ENCODE results near the gene MUL1. TPM values are rescaled to one million over a fixed set of nuclear protein-coding genes. Genes with fewer than 3 reads are reported as not detected.
"Not testable (repeated sequence)": the region's sequence is repeated elsewhere in the genome, so short reads cannot be mapped to it uniquely, and the experiment has no call there.

The MUL1 gene
- total RNA-seq, 4 donors from 2014 or later = 24.5 to 71.3 (median 42.7) TPM

- H3K27me3 ChIP-seq = peaks cover 0 to 11% (median 0%) of the 10 kb centered on the region in 4 donors
- no peak overlapping the region for H3K27ac ChIP-seq (replicated peaks in 1 of 4)
- intact Hi-C loops (cut with DNase I) = loop anchor here (1.0 kb wide), 1 partner anchor 111 kb away; the partner anchor contains the start of gene PINK1
- peaks cover 0 to 7% (median 6%) of the 10 kb centered on the region in 4 donors for H3K4me1 ChIP-seq
- no peak for DNase-seq (ENCODE audit: extremely low spot score)
- peak overlapping the region in 1 of 4 donors; percentile 45 for H3K4me3 ChIP-seq
- TF ChIP-seq POLR2A (IDR thresholded peaks at IDR 0.05; ENCODE audit: low read depth) (no peak), EP300 (IDR thresholded peaks at IDR 0.05) (no peak), CTCF (IDR thresholded peaks at IDR 0.05) (peak; percentile 84 to 96 (median 93)), POLR2AphosphoS5 (IDR thresholded peaks at IDR 0.05) (peak in 1 of 2 donors; percentile 37)
- H3K9me3 ChIP-seq = no peaks in the 10 kb centered on the region
- WGBS = 25% methylated on average over 17 of the region's 17 CpGs
- H3K36me3 ChIP-seq = no peaks in the 10 kb centered on the region
Observed at GRCh38 chr1:20521960-20522861, 14.3 kb upstream of the MUL1 start.

DNA sequence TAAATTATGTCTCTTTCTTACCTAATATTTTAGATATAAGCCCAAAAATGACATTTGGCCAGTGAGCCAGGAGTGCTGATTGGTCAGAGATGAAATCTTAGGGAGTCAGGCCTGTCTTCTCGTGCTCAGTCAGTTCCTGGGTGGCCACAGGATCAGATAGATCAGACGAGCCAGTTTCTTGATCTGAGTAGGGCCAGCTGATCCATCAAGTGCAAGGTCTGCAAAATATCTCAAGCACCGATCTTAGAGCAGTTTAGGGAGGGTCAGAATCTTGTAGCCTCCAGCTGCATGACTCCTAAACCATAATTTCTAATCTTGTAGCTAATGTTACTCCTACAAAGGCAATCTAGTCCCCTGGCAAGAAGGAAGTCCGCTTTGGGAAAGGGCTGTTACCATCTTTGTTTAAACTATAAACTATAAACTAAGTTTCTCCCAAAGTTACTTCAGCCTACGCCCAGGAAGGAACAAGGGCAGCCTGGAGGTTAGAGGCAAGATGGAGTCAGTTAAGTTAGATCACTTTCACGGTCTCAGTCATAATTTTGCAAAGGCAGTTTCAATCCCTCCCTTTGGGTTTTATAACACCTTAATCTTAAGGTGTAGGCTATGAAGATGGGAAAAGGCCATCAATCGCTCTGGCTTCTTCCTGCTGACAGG is 11.8 kb upstream of the MUL1 start:
- H3K27ac ChIP-seq (replicated peaks in 1 of 4); H3K4me1 ChIP-seq; H3K36me3 ChIP-seq; DNase-seq (ENCODE audit: extremely low spot score); H3K9me3 ChIP-seq; H3K4me3 ChIP-seq; intact Hi-C loops (cut with DNase I): not testable (repeated sequence)
- WGBS = 51% methylated on average over 7 of the region's 7 CpGs
- peaks cover 0 to 27% (median 0%) of the 10 kb centered on the region in 4 donors for H3K27me3 ChIP-seq

DNA sequence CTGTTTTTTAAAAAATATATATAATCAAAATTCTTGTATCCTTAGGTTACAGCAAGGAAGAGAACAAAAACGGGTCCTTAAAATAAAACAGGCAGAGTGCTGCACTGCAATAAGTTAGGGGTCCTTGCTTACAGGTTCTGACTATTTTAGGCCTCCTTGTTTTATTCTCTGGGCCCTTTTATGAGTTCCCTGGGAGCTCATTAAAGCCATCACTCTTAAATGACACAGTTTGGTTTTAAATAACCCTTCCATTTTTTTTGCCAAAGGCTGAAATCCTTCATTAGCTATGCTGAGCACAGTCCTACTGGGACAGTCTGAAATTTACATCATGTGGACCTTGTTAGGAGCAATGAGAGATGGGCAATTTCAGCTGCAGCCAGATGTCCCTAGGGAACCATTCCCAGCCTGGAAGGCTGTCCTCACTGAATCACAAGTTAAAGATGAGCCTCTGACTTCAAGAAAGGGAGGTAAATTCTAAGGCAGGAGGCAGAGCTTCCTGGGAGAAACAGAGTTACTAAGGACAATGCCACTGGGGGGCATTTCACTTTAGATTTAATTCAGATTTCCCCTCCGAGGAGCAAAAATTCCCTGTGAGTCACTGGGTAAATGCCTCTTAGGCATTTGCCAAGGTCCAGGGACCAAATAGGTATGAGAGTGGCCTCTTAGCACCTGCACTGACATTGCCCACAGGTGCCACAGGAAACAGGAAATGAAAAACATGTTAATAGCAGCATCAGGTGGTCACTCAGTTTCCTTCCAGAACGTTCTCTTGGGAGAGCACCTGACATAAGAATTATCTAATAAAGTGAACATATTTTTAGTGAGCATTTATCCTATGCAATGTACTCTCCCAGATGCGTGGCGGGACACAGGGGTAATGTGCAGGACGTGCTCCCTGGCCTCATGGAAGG is 3.8 kb upstream of the MUL1 start:
- Histone ChIP-seq H3K4me3 (no peak overlapping the region), H3K36me3 (no peaks in the 10 kb centered on the region), H3K27ac (replicated peaks in 1 of 4) (no peak overlapping the region), H3K27me3 (peaks cover 0 to 37% (median 2%) of the 10 kb centered on the region in 4 donors), H3K9me3 (no peaks in the 10 kb centered on the region), H3K4me1 (peaks cover 10 to 12% (median 11%) of the 10 kb centered on the region in 4 donors)
- TF ChIP-seq EP300 (IDR thresholded peaks at IDR 0.05) = no peak
- TF ChIP-seq POLR2A (IDR thresholded peaks at IDR 0.05; ENCODE audit: low read depth) = no peak
- TF ChIP-seq POLR2AphosphoS5 (IDR thresholded peaks at IDR 0.05) = no peak
- TF ChIP-seq CTCF (IDR thresholded peaks at IDR 0.05) = no peak
- DNase-seq (ENCODE audit: extremely low spot score) = no peak
- WGBS = 65% methylated on average over 6 of the region's 6 CpGs
- intact Hi-C loops (cut with DNase I) = no loop called here

- WGBS = 62% methylated on average over 5 of the region's 5 CpGs
- peaks cover 0 to 17% (median 4%) of the 10 kb centered on the region in 4 donors for H3K36me3 ChIP-seq
- H3K4me1 ChIP-seq = peaks cover 29 to 46% (median 44%) of the 10 kb centered on the region in 4 donors
- peak overlapping the region; percentile 89 to 94 (median 89) for H3K27ac ChIP-seq (replicated peaks in 1 of 4)
- peaks cover 0 to 23% (median 2%) of the 10 kb centered on the region in 4 donors for H3K27me3 ChIP-seq
- H3K4me3 ChIP-seq = peak overlapping the region; percentile 72 to 99 (median 82)
- TF ChIP-seq POLR2A (IDR thresholded peaks at IDR 0.05; ENCODE audit: low read depth) (no peak), CTCF (IDR thresholded peaks at IDR 0.05) (no peak), EP300 (IDR thresholded peaks at IDR 0.05) (no peak), POLR2AphosphoS5 (IDR thresholded peaks at IDR 0.05) (no peak)
- intact Hi-C loops (cut with DNase I) = no loop called here
- no peaks in the 10 kb centered on the region for H3K9me3 ChIP-seq
- no peak for DNase-seq (ENCODE audit: extremely low spot score)
Observed at GRCh38 chr1:20508411-20508771, 440 bp upstream of the MUL1 start.
